ENCODE measurements around the gene SLC28A2.

- TF ChIP-seq, protein P1, sequence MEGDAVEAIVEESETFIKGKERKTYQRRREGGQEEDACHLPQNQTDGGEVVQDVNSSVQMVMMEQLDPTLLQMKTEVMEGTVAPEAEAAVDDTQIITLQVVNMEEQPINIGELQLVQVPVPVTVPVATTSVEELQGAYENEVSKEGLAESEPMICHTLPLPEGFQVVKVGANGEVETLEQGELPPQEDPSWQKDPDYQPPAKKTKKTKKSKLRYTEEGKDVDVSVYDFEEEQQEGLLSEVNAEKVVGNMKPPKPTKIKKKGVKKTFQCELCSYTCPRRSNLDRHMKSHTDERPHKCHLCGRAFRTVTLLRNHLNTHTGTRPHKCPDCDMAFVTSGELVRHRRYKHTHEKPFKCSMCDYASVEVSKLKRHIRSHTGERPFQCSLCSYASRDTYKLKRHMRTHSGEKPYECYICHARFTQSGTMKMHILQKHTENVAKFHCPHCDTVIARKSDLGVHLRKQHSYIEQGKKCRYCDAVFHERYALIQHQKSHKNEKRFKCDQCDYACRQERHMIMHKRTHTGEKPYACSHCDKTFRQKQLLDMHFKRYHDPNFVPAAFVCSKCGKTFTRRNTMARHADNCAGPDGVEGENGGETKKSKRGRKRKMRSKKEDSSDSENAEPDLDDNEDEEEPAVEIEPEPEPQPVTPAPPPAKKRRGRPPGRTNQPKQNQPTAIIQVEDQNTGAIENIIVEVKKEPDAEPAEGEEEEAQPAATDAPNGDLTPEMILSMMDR (IDR thresholded peaks at IDR 0.05) = no peak
- TF ChIP-seq POLR2AphosphoS5 (IDR thresholded peaks at IDR 0.05; ENCODE audit: low read depth, low read length) = no peak
- no peak for TF ChIP-seq TCF7L2 (IDR thresholded peaks at IDR 0.05; ENCODE audit: low read depth, low read length)
These were observed 74.7 kb downstream of the SLC28A2 start for GRCh38 chr15:45326741-45327140.
